RWPE2 (cell line): ENCODE results near the gene DUSP14.
"Not testable (repeated sequence)": the region's sequence is repeated elsewhere in the genome, so short reads cannot be mapped to it uniquely, and the experiment has no call there.

Source experiments
- ATAC-seq: fragments of 200-7000 bp; cut with Tn5 transposase; 3 replicates; pipeline ENCODE4 v1.9.1; 2021; ENCODE audit warnings: low read depth
- DNase-seq: peaks from one replicate; pipeline ENCODE4 v3.0.0-alpha.2; 2020; ENCODE audit warnings: low spot score
- H3K27ac ChIP-seq: fragments of 450-650 bp; 2 replicates; pipeline ENCODE4 v1.5.1; 2017; ENCODE audit warnings: mild to moderate bottlenecking; ENCODE audit not compliant: poor library complexity, severe bottlenecking
- H3K27me3 ChIP-seq: fragments of 250-450 bp; sonication (Bioruptor Pico); 2 replicates; pipeline ENCODE4 v1.5.1; 2021; ENCODE audit warnings: mild to moderate bottlenecking, moderate library complexity; ENCODE audit not compliant: insufficient read depth, poor library complexity, severe bottlenecking
- H3K36me3 ChIP-seq: fragments of 250-450 bp; sonication (Bioruptor Pico); 2 replicates; pipeline ENCODE4 v1.5.1; 2020; ENCODE audit warnings: low read depth, mild to moderate bottlenecking, moderate library complexity
- H3K4me1 ChIP-seq: fragments of 250-450 bp; sonication (Bioruptor Pico); 2 replicates; pipeline ENCODE4 v1.5.1; 2021; ENCODE audit warnings: mild to moderate bottlenecking, moderate library complexity; ENCODE audit not compliant: insufficient read depth, poor library complexity, severe bottlenecking
- H3K4me3 ChIP-seq: fragments of 250-450 bp; sonication (Bioruptor Pico); 2 replicates; pipeline ENCODE4 v1.5.1; 2021; ENCODE audit warnings: mild to moderate bottlenecking, moderate library complexity; ENCODE audit not compliant: severe bottlenecking
- H3K9me3 ChIP-seq: fragments of 250-450 bp; sonication (Bioruptor Pico); 2 replicates; pipeline ENCODE4 v1.5.1; 2021; ENCODE audit warnings: mild to moderate bottlenecking, moderate library complexity; ENCODE audit not compliant: severe bottlenecking
- CTCF ChIP-seq: fragments of 450-650 bp; IDR thresholded peaks from one replicate; pipeline ENCODE4 v1.5.1; 2017; ENCODE audit warnings: mild to moderate bottlenecking, moderate library complexity; ENCODE audit not compliant: poor library complexity, severe bottlenecking

The DUSP14 gene

GRCh38 chr17:37447641-37448040 is 42.0 kb upstream of the DUSP14 start:
- ATAC-seq = peak; percentile 67; the same call in 2 of the 3 replicates
- H3K36me3 ChIP-seq = peaks cover 46% of the 10 kb centered on the region

GRCh38 chr17:37450112-37450511 is 39.6 kb upstream of the DUSP14 start:
- Histone ChIP-seq H3K4me3 (no peak overlapping the region), H3K4me1 (peaks cover 40% of the 10 kb centered on the region), H3K36me3 (peaks cover 35% of the 10 kb centered on the region), H3K27ac (peak overlapping the region; percentile 54), H3K9me3 (no peaks in the 10 kb centered on the region), H3K27me3 (no peaks in the 10 kb centered on the region)
- ATAC-seq = peak; percentile 81
- no peak for TF ChIP-seq CTCF
- no peak for DNase-seq

More at GRCh38 chr17:37447641-37448040, 42.0 kb upstream of the DUSP14 start:
- H3K27me3 ChIP-seq = no peaks in the 10 kb centered on the region
- H3K27ac ChIP-seq = peak overlapping the region; percentile 54
- H3K4me3 ChIP-seq = no peak overlapping the region
- no peak for DNase-seq
- peaks cover 33% of the 10 kb centered on the region for H3K4me1 ChIP-seq
- no peaks in the 10 kb centered on the region for H3K9me3 ChIP-seq
- TF ChIP-seq CTCF = no peak

- H3K9me3 ChIP-seq, H3K4me1 ChIP-seq, ATAC-seq, H3K4me3 ChIP-seq, DNase-seq, H3K27me3 ChIP-seq, H3K27ac ChIP-seq: not testable (repeated sequence)
- peaks cover 37% of the 10 kb centered on the region for H3K36me3 ChIP-seq
Observed at GRCh38 chr17:37457801-37458200, 31.9 kb upstream of the DUSP14 start.

GRCh38 chr17:37458805-37459204 is 30.9 kb upstream of the DUSP14 start:
- H3K27ac ChIP-seq = no peak overlapping the region
- no peak for DNase-seq
- H3K27me3 ChIP-seq = no peaks in the 10 kb centered on the region
- no peaks in the 10 kb centered on the region for H3K4me1 ChIP-seq
- no peak for TF ChIP-seq CTCF
- no peak overlapping the region for H3K4me3 ChIP-seq
- H3K9me3 ChIP-seq = no peaks in the 10 kb centered on the region
- ATAC-seq = peak; percentile 48; the same call in 2 of the 3 replicates
- peaks cover 33% of the 10 kb centered on the region for H3K36me3 ChIP-seq

- H3K27ac ChIP-seq = no peak overlapping the region
- no peaks in the 10 kb centered on the region for H3K27me3 ChIP-seq
- no peaks in the 10 kb centered on the region for H3K9me3 ChIP-seq
- no peak overlapping the region for H3K4me3 ChIP-seq
- DNase-seq (no peak), ATAC-seq (no peak)
- TF ChIP-seq CTCF = no peak
- peaks cover 18% of the 10 kb centered on the region for H3K4me1 ChIP-seq
- H3K36me3 ChIP-seq = peaks cover 44% of the 10 kb centered on the region
Observed at GRCh38 chr17:37461668-37462067, 28.0 kb upstream of the DUSP14 start.
